H1 (cell line): ENCODE measurements around the gene ZNF764. TPM values are rescaled to one million over a fixed set of nuclear protein-coding genes. Genes with fewer than 3 reads are reported as not detected.

Source experiments
- CTCF ChIA-PET: fragments of 300-600 bp; sonication (Branson Sonifier 250); formaldehyde crosslinking; loops from one replicate; lab custom pipeline; 2021; ENCODE audit not compliant: partially characterized antibody; lab: Charles Lee
- POLR2A ChIA-PET: fragments of 300-600 bp; sonication (Branson Sonifier 250); formaldehyde crosslinking; loops from one replicate; lab custom pipeline; 2021; ENCODE audit warnings: inconsistent platforms; ENCODE audit not compliant: partially characterized antibody; lab: Charles Lee
- DNase-seq, 2 experiments: peaks; one replicate each; pipeline versions ENCODE4 v3.0.0 to v3.0.0-alpha.2; 2010 to 2022; ENCODE audit warnings: low spot score in 2 of 2, low read depth in 1 of 2, mixed read lengths in 1 of 2
- FAIRE-seq: peaks from 2 replicates; lab custom pipeline; 2011; peaks lifted over from hg19 to GRCh38; lab: Jason Lieb, UNC
- H2AFZ ChIP-seq: 2 replicates; pipeline ENCODE4 v1.8.1; 2012; ENCODE audit warnings: low read length, inconsistent platforms
- H2AK5ac ChIP-seq: 2 replicates; pipeline ENCODE4 v1.6.1; 2013; ENCODE audit warnings: low read depth, low read length
- H2BK120ac ChIP-seq: replicated peaks from 2 replicates; pipeline ENCODE3; 2013; ENCODE audit warnings: low read depth, low read length, inconsistent platforms
- H2BK12ac ChIP-seq: 2 replicates; pipeline ENCODE4 v1.6.1; 2013; ENCODE audit warnings: low read depth, low read length
- H2BK15ac ChIP-seq: 2 replicates; pipeline ENCODE4 v1.6.1; 2013; ENCODE audit warnings: low read length
- H2BK20ac ChIP-seq: 2 replicates; pipeline ENCODE4 v1.6.1; 2013; ENCODE audit warnings: low read length
- H2BK5ac ChIP-seq: 2 replicates; pipeline ENCODE4 v1.6.1; 2013; ENCODE audit warnings: low read depth, low read length
- H3K14ac ChIP-seq: 2 replicates; pipeline ENCODE4 v1.6.1; 2013; ENCODE audit warnings: inconsistent platforms; ENCODE audit not compliant: insufficient read length
- H3K18ac ChIP-seq: 2 replicates; pipeline ENCODE4 v1.6.1; 2013; ENCODE audit warnings: low read length; ENCODE audit errors: extremely low read depth
- H3K23ac ChIP-seq: 2 replicates; pipeline ENCODE4 v1.6.1; 2013; ENCODE audit warnings: inconsistent platforms; ENCODE audit not compliant: insufficient read length
- H3K23me2 ChIP-seq: 2 replicates; pipeline ENCODE4 v1.6.1; 2013; ENCODE audit warnings: low read depth, low read length
- H3K27ac ChIP-seq: 2 replicates; pipeline ENCODE4 v1.6.1; 2011; ENCODE audit warnings: low read depth, low read length, inconsistent platforms
- H3K27me3 ChIP-seq, 4 experiments: replicated peaks in 1 of 4; 1 replicate in 1 of 4; 2 replicates in 3 of 4; pipeline versions ENCODE4 v1.6.1 to v1.8.1; 2011 to 2013; ENCODE audit warnings: low read length in 3 of 4, mild to moderate bottlenecking in 3 of 4, inconsistent platforms in 2 of 4, mixed read lengths in 2 of 4, moderate library complexity in 1 of 4; ENCODE audit not compliant: control insufficient read depth in 3 of 4, insufficient read depth in 3 of 4; ENCODE audit errors: extremely low read depth in 1 of 4
- H3K36me3 ChIP-seq, 4 experiments: 2 replicates each; pipeline versions ENCODE4 v1.6.1 to v1.8.1; 2011 to 2013; ENCODE audit warnings: mild to moderate bottlenecking in 4 of 4, low read length in 3 of 4, moderate library complexity in 2 of 4, control low read depth in 1 of 4, inconsistent platforms in 1 of 4; ENCODE audit not compliant: insufficient read depth in 4 of 4, control insufficient read depth in 2 of 4
- H3K4ac ChIP-seq: replicated peaks from 2 replicates; pipeline ENCODE3; 2013; ENCODE audit warnings: low read length, low read depth, mixed read lengths, inconsistent platforms; ENCODE audit not compliant: insufficient read length
- H3K4me1 ChIP-seq, 4 experiments: replicated peaks in 1 of 4; 1 replicate in 1 of 4; 2 replicates in 3 of 4; pipeline versions ENCODE4 v1.6.1 to v1.8.1; 2011 to 2013; ENCODE audit warnings: low read length in 3 of 4, inconsistent platforms in 2 of 4, mixed read lengths in 1 of 4; ENCODE audit not compliant: insufficient read depth in 4 of 4, control insufficient read depth in 3 of 4
- H3K4me2 ChIP-seq, 2 experiments: 2 replicates each; pipeline versions ENCODE4 v1.6.1 to v1.8.1; 2011 to 2013; ENCODE audit warnings: low read depth in 2 of 2, low read length in 2 of 2, control low read depth in 1 of 2, inconsistent platforms in 1 of 2, mild to moderate bottlenecking in 1 of 2; ENCODE audit not compliant: insufficient read depth in 1 of 2
- H3K4me3 ChIP-seq, 4 experiments: fragments of 200-600, 300-600 bp in 1 of 4; sonication (generic), shearing (Covaris generic), sonication (Bioruptor Twin) in 1 of 4; 2 replicates each; pipeline versions ENCODE4 v1.5.1 to v1.8.1; 2011 to 2016; ENCODE audit warnings: low read length in 4 of 4, low read depth in 3 of 4, control low read depth in 2 of 4, inconsistent platforms in 2 of 4, mild to moderate bottlenecking in 2 of 4, mixed read lengths in 1 of 4, moderate library complexity in 1 of 4; ENCODE audit not compliant: insufficient read depth in 2 of 4; ENCODE audit errors: extremely low read depth in 1 of 4
- H3K56ac ChIP-seq: replicated peaks from 2 replicates; pipeline ENCODE3; 2013; ENCODE audit warnings: low read depth, mild to moderate bottlenecking, mixed read lengths, low read length, inconsistent platforms; ENCODE audit not compliant: insufficient read length
- H3K79me1 ChIP-seq: 2 replicates; pipeline ENCODE4 v1.6.1; 2013; ENCODE audit warnings: low read depth, low read length, control low read depth
- H3K79me2 ChIP-seq, 2 experiments: 2 replicates each; pipeline versions ENCODE4 v1.6.1 to v1.8.1; 2012 to 2013; ENCODE audit warnings: low read length in 2 of 2, mild to moderate bottlenecking in 2 of 2, inconsistent platforms in 1 of 2; ENCODE audit not compliant: insufficient read depth in 2 of 2, control insufficient read depth in 1 of 2
- H3K9ac ChIP-seq, 4 experiments: replicated peaks in 1 of 4; 1 replicate in 1 of 4; 2 replicates in 3 of 4; pipeline versions ENCODE4 v1.6.1 to v1.8.1; 2011 to 2013; ENCODE audit warnings: low read depth in 3 of 4, low read length in 3 of 4, control low read depth in 2 of 4, mild to moderate bottlenecking in 2 of 4, moderate library complexity in 2 of 4, inconsistent platforms in 1 of 4; ENCODE audit errors: extremely low read depth in 1 of 4
- H3K9me3 ChIP-seq, 2 experiments: 2 replicates each; pipeline versions ENCODE4 v1.6.1 to v1.8.1; 2012 to 2013; ENCODE audit warnings: mild to moderate bottlenecking in 2 of 2, moderate library complexity in 2 of 2, control low read depth in 1 of 2, inconsistent platforms in 1 of 2, low read depth in 1 of 2, low read length in 1 of 2, mixed read lengths in 1 of 2; ENCODE audit not compliant: insufficient read depth in 2 of 2
- H4K20me1 ChIP-seq, 2 experiments: replicated peaks in 1 of 2; 2 replicates each; pipeline versions ENCODE3 to v1.8.1; 2011 to 2013; ENCODE audit warnings: inconsistent platforms in 2 of 2, low read length in 2 of 2, mild to moderate bottlenecking in 1 of 2; ENCODE audit not compliant: insufficient read depth in 2 of 2, control insufficient read depth in 1 of 2
- H4K5ac ChIP-seq: 2 replicates; pipeline ENCODE4 v1.6.1; 2013; ENCODE audit warnings: low read length, low read depth, mixed read lengths, inconsistent platforms; ENCODE audit not compliant: insufficient read length
- H4K8ac ChIP-seq: 2 replicates; pipeline ENCODE4 v1.8.0; 2013; ENCODE audit warnings: mild to moderate bottlenecking, moderate library complexity, low read length, inconsistent platforms; ENCODE audit not compliant: insufficient read depth; ENCODE audit errors: extremely low read depth
- H4K91ac ChIP-seq: replicated peaks from 2 replicates; pipeline ENCODE3; 2013; ENCODE audit warnings: low read length, mixed read lengths, inconsistent platforms; ENCODE audit not compliant: insufficient read length
- KDM4A ChIP-seq: IDR thresholded peaks from one replicate; pipeline ENCODE4 v1.7.1; 2012; ENCODE audit warnings: low read depth, mild to moderate bottlenecking, moderate library complexity, low read length, inconsistent platforms; ENCODE audit not compliant: severe bottlenecking
- PHF8 ChIP-seq: fragments of 200-600 bp; sonication (generic); conservative IDR thresholded peaks from 2 replicates; pipeline ENCODE4 v1.7.1; 2012; ENCODE audit warnings: low read depth, mild to moderate bottlenecking, inconsistent platforms, low read length, moderate library complexity
- TBP ChIP-seq: IDR thresholded peaks from 2 replicates; pipeline ENCODE4 v1.6.1; 2011; ENCODE audit warnings: low read depth, low read length, improper control_type of control experiment
- WGBS, 2 experiments: shearing (Covaris generic) in 1 of 2; methylation state at CpG; one replicate each; pipeline versions ENCODE4 v1.1.6 to v1.1.7; 2013 to 2015; ENCODE audit warnings: low lambda C conversion rate in 2 of 2, mixed read lengths in 2 of 2, inconsistent platforms in 1 of 2, low coverage in 1 of 2, missing lambda C conversion rate in 1 of 2; ENCODE audit not compliant: insufficient replicate concordance in 2 of 2, insufficient coverage in 1 of 2, insufficient read length in 1 of 2; ENCODE audit errors: extremely low coverage in 1 of 2, missing lambda C conversion rate in 1 of 2; 5-methylcytosine and 5-hydroxymethylcytosine counted together
- polyA plus RNA-seq, 7 experiments: library from polyadenylated mRNA; depleted of rRNA in 3 of 7; stranded (reverse) in 5 of 7; unstranded in 2 of 7; fragments of >200 nt in 5 of 7; fragments of 200-250 nt in 2 of 7; gene quantifications; 1 replicate in 5 of 7; 2 replicates in 1 of 7; 4 replicates in 1 of 7; pipeline versions ENCODE4 v1.2.1 to v1.2.3, GENCODE V29; 2011 to 2013; ENCODE audit warnings: missing spikeins in 2 of 7, mixed read lengths in 2 of 7
- total RNA-seq: library from RNA; stranded (reverse); fragmentation: NEBNext Ultra II Directional; extraction: Animal tissue kit (Norgen Biotek cat#: 25700); gene quantifications from 2 replicates; pipeline ENCODE4 v1.2.1, GENCODE V29; 2021

Gene ZNF764
- total and polyA plus RNA-seq, 2 of the 8 experiments (the other 6 are each of a cell fraction or from before 2014, with no cell fraction given) = 5.7 to 7.7 TPM

- Histone ChIP-seq H4K91ac (no peak overlapping the region), H4K20me1 (peaks cover 0 to 5% of the 10 kb centered on the region in 2 experiments), H2BK120ac (no peak overlapping the region), H3K4me2 (peak overlapping the region; percentile 58 to 86), H3K56ac (no peak overlapping the region), H4K8ac (peak overlapping the region; percentile 36; the same call in 1 of the 2 replicates), H4K5ac (peak overlapping the region; percentile 13), H3K79me2 (peaks cover 0 to 4% of the 10 kb centered on the region in 2 experiments; a peak in 1 of 4 replicates), H2BK12ac (no peak overlapping the region), H3K4me3 (peak overlapping the region; percentile 61 to 85 (median 70)), H3K4ac (no peak overlapping the region), H3K9ac (peak overlapping the region; percentile 54 to 94 (median 80); a peak in 6 of 7 replicates), H2AFZ (no peak overlapping the region), H2BK20ac (no peak overlapping the region), H3K27me3 (no peaks in the 10 kb centered on the region), H3K9me3 (no peaks in the 10 kb centered on the region), H3K14ac (no peak overlapping the region), H2BK5ac (peak overlapping the region; percentile 94; the same call in 1 of the 2 replicates), H2AK5ac (no peak overlapping the region), H3K23me2 (peaks cover 7% of the 10 kb centered on the region), H3K4me1 (peaks cover 0 to 5% (median 3%) of the 10 kb centered on the region in 4 experiments; a peak in 3 of 7 replicates), H3K79me1 (peaks cover 2% of the 10 kb centered on the region), H3K27ac (peak overlapping the region; percentile 94; the same call in 1 of the 2 replicates), H3K36me3 (peaks cover 0 to 8% (median 2%) of the 10 kb centered on the region in 4 experiments; a peak in 2 of 8 replicates), H3K18ac (0 out of 2 replicates have a peak overlapping the region, but pooled peaks have one; percentile 7), H2BK15ac (no peak overlapping the region), H3K23ac (no peak overlapping the region)
- WGBS, 2 experiments = 22% methylated on average over 27 of the region's 29 CpGs; no CpG with 5 or more reads in 1 of the 2 experiments
- CTCF ChIA-PET = interaction anchor here (0.8 to 4.4 kb wide), 10 partner anchors 9 to 86 kb away, joined by 3 to 28 read pairs (median 6); partner anchors contain the start of gene ZNF689
- POLR2A ChIA-PET = interaction anchor here (0.6 to 5.3 kb wide), 20 partner anchors 8 to 179 kb away, joined by 3 to 121 read pairs (median 10); partner anchors contain the start of genes CD2BP2, DCTPP1, SEPHS2 and ZNF689
- TF ChIP-seq PHF8 = no peak
- peak; percentile 8 for TF ChIP-seq KDM4A
- TF ChIP-seq TBP = no peak
- FAIRE-seq (no peak), DNase-seq (peak in 1 of 2 experiments; percentile 54)
These were observed 24.3 kb downstream of the ZNF764 start for GRCh38 chr16:30533748-30534367.
